22Rv1 (cell line): ENCODE measurements around the gene LILRA6.

Experiments
- CTCF ChIP-seq: fragments of 450-650 bp; IDR thresholded peaks from 2 replicates; pipeline ENCODE4 v1.5.1; 2017; ENCODE audit warnings: mild to moderate bottlenecking
- ZFX ChIP-seq: fragments of 450-650 bp; IDR thresholded peaks from 2 replicates; pipeline ENCODE4 v1.6.1; 2017; ENCODE audit warnings: antibody characterized with exemption, borderline replicate concordance

DNA sequence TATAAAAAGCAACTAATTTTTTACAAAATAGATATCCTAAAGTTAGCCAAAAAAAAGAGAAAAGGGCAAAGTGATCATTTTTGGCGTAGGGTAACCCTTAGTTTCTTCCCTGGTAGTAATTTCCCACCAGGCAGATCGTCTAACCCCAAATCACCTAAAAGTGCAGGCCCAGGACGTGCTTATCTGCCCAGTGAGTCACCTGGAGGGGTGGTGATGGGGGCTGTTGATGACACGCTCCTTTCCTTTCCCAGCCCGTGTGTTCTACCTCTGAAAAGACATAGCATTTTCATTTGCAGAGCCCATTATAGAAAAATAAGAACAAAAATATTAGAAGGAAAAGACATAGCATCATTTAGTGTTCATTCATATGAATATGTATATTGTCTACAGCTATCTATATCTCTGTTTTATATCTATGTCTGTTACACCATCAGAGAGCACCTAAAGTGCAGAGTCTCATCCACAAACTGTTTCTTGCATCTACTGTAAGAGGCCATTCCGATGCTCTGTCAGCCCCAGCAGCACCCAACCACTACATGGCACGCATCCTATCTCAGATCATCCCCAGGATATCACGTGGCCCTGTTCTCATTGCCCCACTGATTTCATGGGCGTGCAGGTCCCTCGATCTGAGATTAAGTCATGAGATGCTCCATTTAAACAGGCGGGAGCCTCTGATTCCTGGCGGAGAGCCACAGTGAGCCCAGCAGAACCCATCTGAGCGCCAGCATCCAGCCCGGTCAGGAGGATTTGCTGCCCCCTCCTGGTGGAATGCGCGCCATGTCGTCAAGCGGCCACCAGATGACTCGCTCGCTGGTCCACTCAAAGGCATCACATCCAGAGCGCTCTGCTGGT, 11.3 kb downstream of the LILRA6 start:
- TF ChIP-seq CTCF (peak; percentile 99), ZFX (no peak)
